Uterus (tissue), 4 donors: ENCODE measurements around the gene CEACAM5. TPM values are rescaled to one million over a fixed set of nuclear protein-coding genes. Genes with fewer than 3 reads are reported as not detected.

ENCODE experiments used
- DNase-seq, 2 donors: peaks; one replicate each; pipeline ENCODE4 v3.0.0-alpha.2; 2019 to 2020
- H3K27ac ChIP-seq, 2 donors: fragments of 200-600 bp; sonication (generic); 1 replicate in 1 of 2; 2 replicates in 1 of 2; pipeline ENCODE4 v1.5.1; 2016 to 2018
- H3K27me3 ChIP-seq, 2 donors: fragments of 200-600 bp; sonication (generic); one replicate each; pipeline ENCODE4 v1.5.1; 2018 to 2019; ENCODE audit warnings: control low read depth in 1 of 2
- H3K36me3 ChIP-seq, 2 donors: fragments of 200-600 bp; sonication (generic); one replicate each; pipeline ENCODE4 v1.5.1; 2019; ENCODE audit warnings: control low read depth in 1 of 2
- H3K4me1 ChIP-seq, 2 donors: fragments of 200-600 bp; sonication (generic); one replicate each; pipeline ENCODE4 v1.5.1; 2018 to 2019; ENCODE audit warnings: control low read depth in 1 of 2
- H3K4me3 ChIP-seq, 2 donors: fragments of 200-600 bp; sonication (generic); 1 replicate in 1 of 2; 2 replicates in 1 of 2; pipeline ENCODE4 v1.5.1; 2018 to 2019; ENCODE audit warnings: mild to moderate bottlenecking in 1 of 2
- H3K9me3 ChIP-seq, 2 donors: fragments of 200-600 bp; sonication (generic); one replicate each; pipeline ENCODE4 v1.5.1; 2019; ENCODE audit warnings: control low read depth in 1 of 2
- CTCF ChIP-seq, 4 experiments: fragments of 200-600 bp in 2 of 4; fragments of 450-650 bp in 2 of 4; sonication (generic) in 2 of 4; IDR thresholded peaks; one replicate each; pipeline ENCODE4 v1.5.1; 2016 to 2019; ENCODE audit warnings: antibody characterized with exemption in 4 of 4, mild to moderate bottlenecking in 2 of 4, moderate library complexity in 1 of 4
- POLR2A ChIP-seq, 2 donors: fragments of 450-650 bp; IDR thresholded peaks; one replicate each; pipeline ENCODE4 v1.6.1; 2016; ENCODE audit warnings: antibody characterized with exemption in 2 of 2, mild to moderate bottlenecking in 1 of 2, moderate library complexity in 1 of 2
- intact Hi-C: fragments of 100-400 bp; cut with DNase I; formaldehyde crosslinking; loops from one replicate; pipeline ENCODE4 v1.15.1; 2023; ENCODE audit warnings: low total_unique reads
- total RNA-seq, 4 donors: library from RNA; depleted of rRNA in 3 of 4; stranded (reverse); fragments of >200 nt in 3 of 4; gene quantifications; one replicate each; pipeline versions ENCODE4 v1.1.0 to v1.2.4, GENCODE V29; 2014 to 2023
- donor health status: DM: yes; HTN: yes; CAD: no.

The CEACAM5 gene
- total RNA-seq, 4 donors from 2014 or later: 0.29 to 0.51 TPM; not detected in 2

GRCh38 chr19:41726493-41726892 lies 18.1 kb downstream of the CEACAM5 start:
- no peak for TF ChIP-seq CTCF (IDR thresholded peaks at IDR 0.05)
- no peaks in the 10 kb centered on the region for H3K4me1 ChIP-seq
- DNase-seq: no peak
- no peak overlapping the region for H3K27ac ChIP-seq
- intact Hi-C loops: no loop called here
- no peak overlapping the region for H3K4me3 ChIP-seq
- H3K27me3 ChIP-seq: no peaks in the 10 kb centered on the region
- H3K9me3 ChIP-seq: no peaks in the 10 kb centered on the region
- no peaks in the 10 kb centered on the region for H3K36me3 ChIP-seq

GRCh38 chr19:41734156-41734555 lies 25.7 kb downstream of the CEACAM5 start:
- no peak overlapping the region for H3K4me3 ChIP-seq
- no peaks in the 10 kb centered on the region for H3K27me3 ChIP-seq
- intact Hi-C loops: no loop called here
- no peak for DNase-seq
- TF ChIP-seq POLR2A (IDR thresholded peaks at IDR 0.05) (no peak), CTCF (IDR thresholded peaks at IDR 0.05) (no peak)
- H3K27ac ChIP-seq: no peak overlapping the region
- no peaks in the 10 kb centered on the region for H3K9me3 ChIP-seq
- no peaks in the 10 kb centered on the region for H3K4me1 ChIP-seq
- no peaks in the 10 kb centered on the region for H3K36me3 ChIP-seq

DNA sequence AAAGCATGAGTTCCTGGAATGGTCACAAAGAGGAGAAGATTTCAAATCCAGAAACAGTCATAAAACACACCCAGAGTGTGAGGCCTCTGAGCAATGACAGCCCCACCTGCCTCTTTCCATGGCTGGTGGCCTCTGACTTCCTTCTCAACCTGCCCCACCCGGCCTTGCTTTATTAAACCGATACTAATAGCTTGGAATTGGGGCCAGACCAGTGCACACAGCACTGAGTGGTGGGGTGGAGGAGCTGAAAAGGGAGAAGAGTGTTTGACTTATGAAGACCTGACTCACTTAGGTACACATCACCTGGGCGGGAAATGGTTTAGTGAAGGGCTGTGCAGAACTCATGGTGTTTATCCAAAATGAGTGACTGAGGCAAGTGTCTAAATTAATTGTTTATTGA lies 26.2 kb downstream of the CEACAM5 start:
- Histone ChIP-seq H3K4me3 (no peak overlapping the region), H3K27ac (no peak overlapping the region), H3K27me3 (no peaks in the 10 kb centered on the region), H3K9me3 (no peaks in the 10 kb centered on the region), H3K4me1 (no peaks in the 10 kb centered on the region), H3K36me3 (no peaks in the 10 kb centered on the region)
- TF ChIP-seq CTCF (IDR thresholded peaks at IDR 0.05) (no peak), POLR2A (IDR thresholded peaks at IDR 0.05) (no peak)
- intact Hi-C loops: no loop called here
- DNase-seq: no peak

DNA sequence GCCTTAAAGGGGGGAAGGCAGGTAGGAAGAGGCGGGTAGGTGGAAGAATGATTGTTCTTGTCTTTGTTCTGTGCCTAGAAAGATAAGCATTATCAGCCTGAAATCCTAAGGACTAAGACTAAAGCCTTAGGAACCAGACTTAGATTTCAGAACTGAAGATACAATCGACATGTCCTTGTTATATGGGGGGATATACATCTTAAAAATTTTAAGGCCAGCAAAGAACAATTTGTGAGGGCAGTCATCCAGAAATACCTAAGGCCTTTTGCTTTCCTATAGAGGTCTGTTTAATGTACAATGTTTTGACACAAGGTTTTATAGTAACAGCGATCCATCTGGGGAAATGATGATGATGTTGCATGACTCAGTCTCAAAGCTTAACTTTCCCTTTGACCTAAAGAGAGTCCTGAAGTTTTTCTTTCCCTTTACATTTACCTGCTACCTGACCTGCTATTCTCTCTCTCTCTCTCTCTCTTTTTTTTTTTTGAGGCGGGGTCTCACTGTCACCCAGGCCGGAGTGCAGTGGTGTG lies 26.7 kb downstream of the CEACAM5 start:
- H3K9me3 ChIP-seq: no peaks in the 10 kb centered on the region
- H3K27ac ChIP-seq: no peak overlapping the region
- no peaks in the 10 kb centered on the region for H3K27me3 ChIP-seq
- H3K4me3 ChIP-seq: no peak overlapping the region
- intact Hi-C loops: no loop called here
- H3K36me3 ChIP-seq: no peaks in the 10 kb centered on the region
- TF ChIP-seq CTCF (IDR thresholded peaks at IDR 0.05) (no peak), POLR2A (IDR thresholded peaks at IDR 0.05) (no peak)
- H3K4me1 ChIP-seq: no peaks in the 10 kb centered on the region
- DNase-seq: no peak

GRCh38 chr19:41739361-41739760 lies 30.9 kb downstream of the CEACAM5 start:
- Histone ChIP-seq H3K27ac (no peak overlapping the region), H3K4me3 (no peak overlapping the region), H3K9me3 (no peaks in the 10 kb centered on the region), H3K27me3 (no peaks in the 10 kb centered on the region), H3K4me1 (no peaks in the 10 kb centered on the region), H3K36me3 (no peaks in the 10 kb centered on the region)
- TF ChIP-seq POLR2A (IDR thresholded peaks at IDR 0.05): no peak
- no peak for TF ChIP-seq CTCF (IDR thresholded peaks at IDR 0.05)
- intact Hi-C loops: no loop called here
- no peak for DNase-seq
